Kidney (tissue), 14 donors: Measurements from ENCODE around the gene VPS33B. TPM values are rescaled to one million over a fixed set of nuclear protein-coding genes. Genes with fewer than 3 reads are reported as not detected.

Source experiments
- DNase-seq, 5 donors: peaks; one replicate each; pipeline ENCODE4 v3.0.0-alpha.2; 2013 to 2020
- FAIRE-seq: peaks from 2 replicates; lab custom pipeline; 2012; peaks lifted over from hg19 to GRCh38; lab: Jason Lieb, UNC
- H3K27ac ChIP-seq, 2 donors: one replicate each; pipeline ENCODE4 v1.7.0; 2013; ENCODE audit warnings: low read depth in 2 of 2, low read length in 2 of 2, inconsistent platforms in 1 of 2
- H3K27me3 ChIP-seq: one replicate; pipeline ENCODE4 v1.7.1; 2013; ENCODE audit warnings: low read length, inconsistent platforms; ENCODE audit not compliant: control insufficient read depth, insufficient read depth
- H3K36me3 ChIP-seq, 3 donors: one replicate each; pipeline versions ENCODE4 v1.7.0 to v1.7.1; 2013; ENCODE audit warnings: low read length in 3 of 3, control low read depth in 1 of 3, inconsistent platforms in 1 of 3; ENCODE audit not compliant: insufficient read depth in 3 of 3, control insufficient read depth in 2 of 3
- H3K4me1 ChIP-seq, 3 donors: one replicate each; pipeline versions ENCODE4 v1.7.0 to v1.7.1; 2013; ENCODE audit warnings: low read length in 3 of 3, inconsistent platforms in 1 of 3, low read depth in 1 of 3; ENCODE audit not compliant: control insufficient read depth in 2 of 3, insufficient read depth in 2 of 3
- H3K4me3 ChIP-seq, 3 donors: one replicate each; pipeline versions ENCODE4 v1.7.0 to v1.8.1; 2013; ENCODE audit warnings: low read length in 3 of 3, control low read depth in 1 of 3, inconsistent platforms in 1 of 3
- H3K9ac ChIP-seq, 3 donors: one replicate each; pipeline versions ENCODE4 v1.7.0 to v1.7.1; 2013; ENCODE audit warnings: low read length in 3 of 3, control low read depth in 1 of 3, inconsistent platforms in 1 of 3
- H3K9me3 ChIP-seq, 3 donors: one replicate each; pipeline versions ENCODE4 v1.7.0 to v1.7.1; 2013; ENCODE audit warnings: low read length in 3 of 3, control low read depth in 1 of 3, inconsistent platforms in 1 of 3; ENCODE audit not compliant: control insufficient read depth in 2 of 3, insufficient read depth in 1 of 3
- intact Hi-C: fragments of 100-400 bp; cut with DNase I; formaldehyde crosslinking; loops from one replicate; pipeline ENCODE4 v1.11.1; 2022
- polyA plus RNA-seq: library from polyadenylated mRNA; stranded (reverse); fragments of 350-450 nt; fragmentation: Illumina TruSeq; extraction: RNeasy Lipid Tissue Mini Kit (QIAGEN cat#74804); gene quantifications from one replicate; pipeline ENCODE4 v1.2.3, GENCODE V29; 2014; ENCODE audit warnings: low read depth, low replicate concordance; ENCODE audit not compliant: insufficient read depth
- total RNA-seq: library from RNA; stranded (reverse); fragmentation: NEBNext Ultra II Directional; extraction: Animal tissue kit (Norgen Biotek cat#: 25700); gene quantifications from one replicate; pipeline ENCODE4 v1.2.1, GENCODE V29; 2021
- TF ChIP-seq, protein P1 (sequence below): IDR thresholded peaks from 3 replicates; pipeline ENCODE4 v1.5.1; 2012; ENCODE audit warnings: mild to moderate bottlenecking, moderate library complexity, borderline replicate concordance; ENCODE audit not compliant: insufficient read depth; ENCODE audit errors: extremely low read depth
- donor health status: control.
- donor health status: control.
- donor health status: control.
- donor health status: control.
- donor health status: control.
- donor health status: DM: yes; HTN: yes; CAD: no.
- donor health status: Normal renal cell carcinoma (clear cell type).

VPS33B gene
- total and polyA plus RNA-seq, 2 donors from 2014 or later, result 15.5 to 18.5 TPM

DNA sequence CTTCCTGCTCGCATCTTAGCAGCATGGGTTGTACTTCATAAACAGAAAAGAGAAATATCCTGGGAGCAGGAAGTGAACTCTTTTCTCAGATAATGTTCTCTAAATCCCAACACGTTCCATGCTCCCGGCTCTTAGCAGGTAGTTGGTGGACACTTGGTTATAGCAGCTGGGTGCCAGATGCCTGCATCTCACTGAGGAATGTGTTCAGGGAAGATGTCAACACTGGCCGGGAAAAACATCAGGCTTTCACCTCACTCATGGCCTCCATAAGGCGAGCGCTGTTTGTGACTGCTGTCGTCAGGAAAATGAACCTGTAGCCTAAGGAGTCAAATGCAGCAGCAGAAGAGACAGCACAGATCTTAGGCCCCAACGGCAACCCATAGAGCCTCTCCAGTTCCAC is 23.7 kb downstream of the VPS33B start:
- intact Hi-C loops, result no loop called here
- Histone ChIP-seq H3K4me3 (no peak overlapping the region), H3K27me3 (no peaks in the 10 kb centered on the region), H3K27ac (no peak overlapping the region), H3K36me3 (peaks cover 4 to 20% (median 19%) of the 10 kb centered on the region in 3 donors), H3K4me1 (no peaks in the 10 kb centered on the region), H3K9ac (no peak overlapping the region), H3K9me3 (no peaks in the 10 kb centered on the region)
- TF ChIP-seq, protein P1, sequence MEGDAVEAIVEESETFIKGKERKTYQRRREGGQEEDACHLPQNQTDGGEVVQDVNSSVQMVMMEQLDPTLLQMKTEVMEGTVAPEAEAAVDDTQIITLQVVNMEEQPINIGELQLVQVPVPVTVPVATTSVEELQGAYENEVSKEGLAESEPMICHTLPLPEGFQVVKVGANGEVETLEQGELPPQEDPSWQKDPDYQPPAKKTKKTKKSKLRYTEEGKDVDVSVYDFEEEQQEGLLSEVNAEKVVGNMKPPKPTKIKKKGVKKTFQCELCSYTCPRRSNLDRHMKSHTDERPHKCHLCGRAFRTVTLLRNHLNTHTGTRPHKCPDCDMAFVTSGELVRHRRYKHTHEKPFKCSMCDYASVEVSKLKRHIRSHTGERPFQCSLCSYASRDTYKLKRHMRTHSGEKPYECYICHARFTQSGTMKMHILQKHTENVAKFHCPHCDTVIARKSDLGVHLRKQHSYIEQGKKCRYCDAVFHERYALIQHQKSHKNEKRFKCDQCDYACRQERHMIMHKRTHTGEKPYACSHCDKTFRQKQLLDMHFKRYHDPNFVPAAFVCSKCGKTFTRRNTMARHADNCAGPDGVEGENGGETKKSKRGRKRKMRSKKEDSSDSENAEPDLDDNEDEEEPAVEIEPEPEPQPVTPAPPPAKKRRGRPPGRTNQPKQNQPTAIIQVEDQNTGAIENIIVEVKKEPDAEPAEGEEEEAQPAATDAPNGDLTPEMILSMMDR, result no peak
- no peak for FAIRE-seq
- no peak for DNase-seq

DNA sequence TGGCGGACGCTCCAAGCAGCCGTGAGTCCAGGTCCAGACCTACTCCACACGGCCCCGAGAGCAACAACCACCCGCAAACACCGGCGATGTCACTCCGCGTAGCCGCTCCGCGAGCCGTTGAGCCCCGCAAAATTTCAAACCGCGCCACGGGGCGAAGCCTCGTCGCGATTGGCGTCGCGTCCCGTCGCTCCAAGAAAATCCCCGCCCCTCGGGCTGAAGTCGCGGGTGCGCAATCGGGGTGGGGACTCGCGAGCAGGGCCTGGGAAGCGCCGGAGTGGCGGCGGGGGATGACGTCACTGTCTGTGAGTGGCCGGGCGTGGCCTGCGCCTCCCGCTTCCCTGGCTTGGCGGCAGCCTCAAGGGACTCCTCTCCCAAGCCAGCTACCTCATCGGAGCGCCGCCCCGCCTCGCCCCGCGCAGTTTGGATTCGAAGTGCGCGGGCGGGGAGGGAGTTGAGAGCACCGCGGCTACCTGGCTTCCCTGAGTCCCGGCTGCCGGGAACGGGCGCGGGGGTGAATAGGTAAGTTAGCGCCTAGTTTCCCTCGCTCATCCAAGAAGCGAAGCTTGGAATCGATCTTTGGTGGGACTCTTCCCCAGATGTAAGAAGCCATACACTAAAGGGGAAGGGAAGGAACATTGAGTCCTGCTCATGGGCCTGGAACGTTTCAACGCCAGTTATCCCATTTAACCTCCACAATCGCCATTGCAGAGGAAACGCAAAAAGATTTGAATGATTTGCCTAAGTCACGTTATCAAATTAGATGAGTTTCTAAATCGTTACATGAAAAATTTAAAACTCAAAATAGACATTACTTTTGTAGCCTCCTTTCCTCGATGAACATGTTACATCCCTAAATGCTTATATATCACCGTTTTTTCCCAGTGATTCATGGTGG is 27.7 kb downstream of the VPS33B start, which contains the start of gene PRC1:
TSS of gene PRC1 (minus strand) at position 119 of the 895 bp plus-strand sequence. CDS start at position 1, 118 bp downstream.
- Histone ChIP-seq H3K36me3 (peaks cover 2 to 6% (median 3%) of the 10 kb centered on the region in 3 donors), H3K4me1 (no peaks in the 10 kb centered on the region), H3K27ac (peak within 1 kb of the TSS; percentile 68 to 87), H3K27me3 (no peaks in the 10 kb centered on the region), H3K9ac (peak within 1 kb of the TSS; percentile 78 to 84 (median 82)), H3K9me3 (no peaks in the 10 kb centered on the region), H3K4me3 (peak within 1 kb of the TSS; percentile 73 to 95 (median 82))
- FAIRE-seq, result peak; percentile 85
- TF ChIP-seq, protein P1, result no peak
- intact Hi-C loops, result no loop called here
- DNase-seq, result peak; percentile 99 to 100 (median 99)

DNA sequence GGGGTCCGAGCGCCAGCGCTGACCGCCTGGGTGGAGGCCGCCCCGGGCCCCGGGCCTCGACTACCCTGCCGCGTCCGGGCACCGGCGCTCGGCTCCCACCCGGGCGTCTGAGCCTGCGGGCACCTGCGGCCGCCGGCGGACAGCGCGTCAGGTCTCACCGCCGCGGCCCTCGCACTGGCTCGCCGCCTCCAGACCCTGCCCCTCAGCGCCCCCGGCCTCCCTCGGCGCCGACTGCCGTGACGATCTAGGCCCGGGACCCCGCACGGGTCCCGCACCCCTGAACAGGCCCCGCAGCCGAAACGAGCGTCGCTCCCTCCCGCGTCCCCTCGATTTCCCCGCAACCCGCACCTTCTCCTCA is 28.4 kb downstream of the VPS33B start:
- Histone ChIP-seq H3K4me1 (no peaks in the 10 kb centered on the region), H3K36me3 (peaks cover 0 to 4% (median 0%) of the 10 kb centered on the region in 3 donors), H3K9me3 (no peaks in the 10 kb centered on the region), H3K4me3 (peak overlapping the region; percentile 72 to 90 (median 73)), H3K27me3 (no peaks in the 10 kb centered on the region), H3K9ac (peak overlapping the region; percentile 44 to 84 (median 82)), H3K27ac (peak overlapping the region; percentile 45 to 57)
- FAIRE-seq, result no peak
- intact Hi-C loops, result no loop called here
- TF ChIP-seq, protein P1, result no peak
- DNase-seq, result no peak
